HepG2 (cell line): ENCODE data around the gene NOL4L. TPM values are rescaled to one million over a fixed set of nuclear protein-coding genes. Genes with fewer than 3 reads are reported as not detected.

ENCODE experiments used
- AFF4 ChIP-seq: sonication (generic); formaldehyde crosslinking; IDR thresholded peaks from 2 replicates; pipeline ENCODE4 v1.4.0; 2020; ENCODE audit warnings: missing genetic modification reagents
- ARNTL ChIP-seq: sonication (generic); formaldehyde crosslinking; IDR thresholded peaks from 2 replicates; pipeline ENCODE4 v1.4.0; 2020; ENCODE audit warnings: mild to moderate bottlenecking, missing genetic modification reagents
- MLLT10 ChIP-seq: sonication (generic); formaldehyde crosslinking; IDR thresholded peaks from 2 replicates; pipeline ENCODE4 v1.4.0; 2020; ENCODE audit warnings: missing genetic modification reagents
- NFATC3 ChIP-seq: sonication (generic); formaldehyde crosslinking; IDR thresholded peaks from 2 replicates; pipeline ENCODE4 v1.5.1; 2020; ENCODE audit warnings: mild to moderate bottlenecking, missing genetic modification reagents
- SRSF1 ChIP-seq: fragments of 200-400 bp; formaldehyde crosslinking; optimal IDR thresholded peaks from 2 replicates; pipeline ENCODE3; 2017; ENCODE audit warnings: mild to moderate bottlenecking, low read depth, low read length, moderate library complexity
- TAF15 ChIP-seq: fragments of 200-400 bp; formaldehyde crosslinking; IDR thresholded peaks from one replicate; pipeline ENCODE4 v1.6.1; 2018; ENCODE audit warnings: mild to moderate bottlenecking, low read depth, low read length; ENCODE audit not compliant: poor library complexity, severe bottlenecking
- TCF7 ChIP-seq: sonication (generic); IDR thresholded peaks from 2 replicates; pipeline ENCODE4 v1.6.1; 2016; ENCODE audit warnings: antibody characterized with exemption, low read depth
- TIGD3 ChIP-seq: sonication (generic); formaldehyde crosslinking; IDR thresholded peaks from 2 replicates; pipeline ENCODE4 v1.5.1; 2020; ENCODE audit warnings: mild to moderate bottlenecking, missing genetic modification reagents, borderline replicate concordance
- ZFP37 ChIP-seq: sonication (generic); formaldehyde crosslinking; IDR thresholded peaks from 2 replicates; pipeline ENCODE4 v1.4.0; 2020; ENCODE audit warnings: missing genetic modification reagents, borderline replicate concordance
- ZNF263 ChIP-seq: sonication (generic); formaldehyde crosslinking; IDR thresholded peaks from 2 replicates; pipeline ENCODE4 v1.4.0; 2020; ENCODE audit warnings: missing genetic modification reagents
- ZNF616 ChIP-seq: sonication (generic); formaldehyde crosslinking; IDR thresholded peaks from 2 replicates; pipeline ENCODE4 v1.5.0; 2020; ENCODE audit warnings: low read depth, mild to moderate bottlenecking, missing genetic modification reagents
- ZNF775 ChIP-seq: sonication (generic); formaldehyde crosslinking; IDR thresholded peaks from 2 replicates; pipeline ENCODE4 v1.4.0; 2020; ENCODE audit warnings: missing genetic modification reagents, mild to moderate bottlenecking, moderate library complexity, borderline replicate concordance
- polyA plus RNA-seq, 8 experiments: library from polyadenylated mRNA; depleted of rRNA in 3 of 8; stranded (reverse) in 7 of 8; unstranded in 1 of 8; fragments of >200 nt; fragmentation: Illumina TruSeq in 4 of 8; extraction: Trizol in 4 of 8; gene quantifications; 2 replicates each; pipeline versions ENCODE4 v1.2.1 to v1.2.3, GENCODE V29; 2011 to 2016; ENCODE audit warnings: low read depth in 4 of 8, missing spikeins in 1 of 8, mixed read lengths in 1 of 8; ENCODE audit not compliant: insufficient read depth in 1 of 8
- total RNA-seq, 5 experiments: library from RNA; depleted of rRNA; stranded (reverse); fragments of >200 nt; fragmentation: Illumina TruSeq; extraction: Trizol; gene quantifications; 2 replicates each; pipeline ENCODE4 v1.2.3, GENCODE V29; 2016; ENCODE audit warnings: low read depth in 1 of 5
- TF ChIP-seq, protein P1 (sequence below): IDR thresholded peaks from 2 replicates; pipeline ENCODE4 v1.6.1; 2016; ENCODE audit warnings: low read depth, missing genetic modification reagents, missing compliant biosample characterization
- TF ChIP-seq, protein P2 (sequence below): sonication (generic); formaldehyde crosslinking; IDR thresholded peaks from 2 replicates; pipeline ENCODE4 v1.4.0; 2020; ENCODE audit warnings: mild to moderate bottlenecking, missing genetic modification reagents, borderline replicate concordance
- TF ChIP-seq, protein P3 (sequence below): sonication (generic); formaldehyde crosslinking; IDR thresholded peaks from 2 replicates; pipeline ENCODE4 v1.8.1; 2023; ENCODE audit warnings: missing genetic modification reagents, inconsistent platforms, borderline replicate concordance

The NOL4L gene
- total and polyA plus RNA-seq, 2 of the 13 experiments (the other 11 are each of a cell fraction or from before 2014, with no cell fraction given): 16.6 to 35.4 TPM

DNA sequence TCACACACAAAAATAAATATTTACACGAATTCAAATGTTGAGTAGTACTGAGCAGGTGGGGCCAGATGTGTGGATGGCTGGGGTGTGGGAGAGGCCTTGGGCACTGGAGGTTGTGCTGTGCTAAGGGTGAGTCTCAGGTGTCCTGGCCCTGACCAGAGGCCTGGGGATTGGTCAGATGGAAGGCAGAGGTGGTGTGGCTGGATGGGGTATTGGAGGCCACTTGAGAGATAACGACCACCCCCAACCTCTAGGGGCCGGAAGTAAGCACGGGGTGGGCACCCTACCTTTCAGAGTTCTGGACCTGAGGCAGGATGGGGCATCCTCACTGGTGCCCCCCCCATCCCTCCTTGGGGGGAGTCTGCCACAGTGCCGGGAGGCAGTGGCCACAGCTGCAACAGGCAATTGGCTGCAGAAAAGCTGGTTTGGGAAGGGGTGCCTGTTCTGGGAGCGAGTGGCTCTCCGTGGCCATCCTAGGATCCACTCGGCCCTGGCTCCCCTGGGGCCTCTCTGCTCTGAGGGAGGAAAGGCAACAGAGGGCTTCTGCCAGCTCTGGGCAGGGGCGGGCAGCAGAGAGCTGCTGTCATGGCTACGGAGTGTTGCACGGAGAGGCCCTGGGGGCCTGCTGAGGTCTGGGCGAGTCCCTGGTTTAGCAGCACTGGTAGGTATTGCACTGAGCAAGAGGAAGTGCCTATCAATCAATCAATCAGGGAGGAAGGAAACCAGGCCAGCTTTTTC, 139.4 kb downstream of the NOL4L start (continued):
- TF ChIP-seq, protein P1, sequence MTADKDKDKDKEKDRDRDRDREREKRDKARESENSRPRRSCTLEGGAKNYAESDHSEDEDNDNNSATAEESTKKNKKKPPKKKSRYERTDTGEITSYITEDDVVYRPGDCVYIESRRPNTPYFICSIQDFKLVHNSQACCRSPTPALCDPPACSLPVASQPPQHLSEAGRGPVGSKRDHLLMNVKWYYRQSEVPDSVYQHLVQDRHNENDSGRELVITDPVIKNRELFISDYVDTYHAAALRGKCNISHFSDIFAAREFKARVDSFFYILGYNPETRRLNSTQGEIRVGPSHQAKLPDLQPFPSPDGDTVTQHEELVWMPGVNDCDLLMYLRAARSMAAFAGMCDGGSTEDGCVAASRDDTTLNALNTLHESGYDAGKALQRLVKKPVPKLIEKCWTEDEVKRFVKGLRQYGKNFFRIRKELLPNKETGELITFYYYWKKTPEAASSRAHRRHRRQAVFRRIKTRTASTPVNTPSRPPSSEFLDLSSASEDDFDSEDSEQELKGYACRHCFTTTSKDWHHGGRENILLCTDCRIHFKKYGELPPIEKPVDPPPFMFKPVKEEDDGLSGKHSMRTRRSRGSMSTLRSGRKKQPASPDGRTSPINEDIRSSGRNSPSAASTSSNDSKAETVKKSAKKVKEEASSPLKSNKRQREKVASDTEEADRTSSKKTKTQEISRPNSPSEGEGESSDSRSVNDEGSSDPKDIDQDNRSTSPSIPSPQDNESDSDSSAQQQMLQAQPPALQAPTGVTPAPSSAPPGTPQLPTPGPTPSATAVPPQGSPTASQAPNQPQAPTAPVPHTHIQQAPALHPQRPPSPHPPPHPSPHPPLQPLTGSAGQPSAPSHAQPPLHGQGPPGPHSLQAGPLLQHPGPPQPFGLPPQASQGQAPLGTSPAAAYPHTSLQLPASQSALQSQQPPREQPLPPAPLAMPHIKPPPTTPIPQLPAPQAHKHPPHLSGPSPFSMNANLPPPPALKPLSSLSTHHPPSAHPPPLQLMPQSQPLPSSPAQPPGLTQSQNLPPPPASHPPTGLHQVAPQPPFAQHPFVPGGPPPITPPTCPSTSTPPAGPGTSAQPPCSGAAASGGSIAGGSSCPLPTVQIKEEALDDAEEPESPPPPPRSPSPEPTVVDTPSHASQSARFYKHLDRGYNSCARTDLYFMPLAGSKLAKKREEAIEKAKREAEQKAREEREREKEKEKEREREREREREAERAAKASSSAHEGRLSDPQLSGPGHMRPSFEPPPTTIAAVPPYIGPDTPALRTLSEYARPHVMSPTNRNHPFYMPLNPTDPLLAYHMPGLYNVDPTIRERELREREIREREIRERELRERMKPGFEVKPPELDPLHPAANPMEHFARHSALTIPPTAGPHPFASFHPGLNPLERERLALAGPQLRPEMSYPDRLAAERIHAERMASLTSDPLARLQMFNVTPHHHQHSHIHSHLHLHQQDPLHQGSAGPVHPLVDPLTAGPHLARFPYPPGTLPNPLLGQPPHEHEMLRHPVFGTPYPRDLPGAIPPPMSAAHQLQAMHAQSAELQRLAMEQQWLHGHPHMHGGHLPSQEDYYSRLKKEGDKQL (CRISPR knock-in tag): no peak
- TF ChIP-seq TAF15 (no peak), TIGD3 (no peak), ZNF616 (CRISPR knock-in tag) (no peak), SRSF1 (no peak), ZNF775 (CRISPR knock-in tag) (no peak), AFF4 (CRISPR knock-in tag) (no peak), ZFP37 (CRISPR knock-in tag) (no peak), ARNTL (no peak), TCF7 (no peak), MLLT10 (CRISPR knock-in tag) (no peak), ZNF263 (CRISPR knock-in tag) (no peak), NFATC3 (CRISPR knock-in tag) (no peak)
- TF ChIP-seq, protein P2, sequence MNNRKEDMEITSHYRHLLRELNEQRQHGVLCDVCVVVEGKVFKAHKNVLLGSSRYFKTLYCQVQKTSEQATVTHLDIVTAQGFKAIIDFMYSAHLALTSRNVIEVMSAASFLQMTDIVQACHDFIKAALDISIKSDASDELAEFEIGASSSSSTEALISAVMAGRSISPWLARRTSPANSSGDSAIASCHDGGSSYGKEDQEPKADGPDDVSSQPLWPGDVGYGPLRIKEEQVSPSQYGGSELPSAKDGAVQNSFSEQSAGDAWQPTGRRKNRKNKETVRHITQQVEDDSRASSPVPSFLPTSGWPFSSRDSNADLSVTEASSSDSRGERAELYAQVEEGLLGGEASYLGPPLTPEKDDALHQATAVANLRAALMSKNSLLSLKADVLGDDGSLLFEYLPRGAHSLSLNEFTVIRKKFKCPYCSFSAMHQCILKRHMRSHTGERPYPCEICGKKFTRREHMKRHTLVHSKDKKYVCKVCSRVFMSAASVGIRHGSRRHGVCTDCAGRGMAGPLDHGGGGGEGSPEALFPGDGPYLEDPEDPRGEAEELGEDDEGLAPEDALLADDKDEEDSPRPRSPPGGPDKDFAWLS (CRISPR knock-in tag): no peak
- TF ChIP-seq, protein P3, sequence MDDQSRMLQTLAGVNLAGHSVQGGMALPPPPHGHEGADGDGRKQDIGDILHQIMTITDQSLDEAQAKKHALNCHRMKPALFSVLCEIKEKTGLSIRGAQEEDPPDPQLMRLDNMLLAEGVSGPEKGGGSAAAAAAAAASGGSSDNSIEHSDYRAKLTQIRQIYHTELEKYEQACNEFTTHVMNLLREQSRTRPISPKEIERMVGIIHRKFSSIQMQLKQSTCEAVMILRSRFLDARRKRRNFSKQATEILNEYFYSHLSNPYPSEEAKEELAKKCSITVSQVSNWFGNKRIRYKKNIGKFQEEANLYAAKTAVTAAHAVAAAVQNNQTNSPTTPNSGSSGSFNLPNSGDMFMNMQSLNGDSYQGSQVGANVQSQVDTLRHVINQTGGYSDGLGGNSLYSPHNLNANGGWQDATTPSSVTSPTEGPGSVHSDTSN: no peak
